Body of pancreas (tissue), 4 donors: ENCODE results near the gene CUL5.

ENCODE experiments used
- POLR2A ChIP-seq, 3 donors: fragments of 450-650 bp; IDR thresholded peaks; one replicate each; pipeline ENCODE4 v1.6.1; 2016; ENCODE audit warnings: antibody characterized with exemption in 3 of 3, mild to moderate bottlenecking in 2 of 3
- TF ChIP-seq, protein P1 (sequence below), 7 experiments: fragments of 450-650 bp in 4 of 7; fragments of 200-600 bp in 3 of 7; sonication (generic) in 3 of 7; IDR thresholded peaks; one replicate each; pipeline ENCODE4 v1.5.1; 2016 to 2019; ENCODE audit warnings: antibody characterized with exemption in 7 of 7

DNA sequence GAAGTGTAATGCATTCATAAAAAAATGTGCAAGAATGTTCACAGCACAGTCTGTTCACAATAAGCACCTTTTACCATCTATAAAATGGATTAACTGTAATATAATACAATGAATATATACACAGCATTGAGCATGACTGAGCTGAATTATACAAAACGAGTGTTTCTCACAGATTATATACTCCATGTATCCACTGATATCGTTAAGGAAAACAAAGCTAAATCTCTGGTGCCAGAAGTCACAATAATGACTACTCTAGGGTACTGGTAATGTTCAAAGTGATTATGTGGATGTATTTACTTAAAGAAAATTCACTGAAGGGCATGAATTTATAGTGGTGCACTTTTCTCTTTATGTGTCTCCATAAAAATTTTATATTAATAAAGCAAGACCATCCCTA lies 145.9 kb downstream of the CUL5 start:
- TF ChIP-seq, protein P1, sequence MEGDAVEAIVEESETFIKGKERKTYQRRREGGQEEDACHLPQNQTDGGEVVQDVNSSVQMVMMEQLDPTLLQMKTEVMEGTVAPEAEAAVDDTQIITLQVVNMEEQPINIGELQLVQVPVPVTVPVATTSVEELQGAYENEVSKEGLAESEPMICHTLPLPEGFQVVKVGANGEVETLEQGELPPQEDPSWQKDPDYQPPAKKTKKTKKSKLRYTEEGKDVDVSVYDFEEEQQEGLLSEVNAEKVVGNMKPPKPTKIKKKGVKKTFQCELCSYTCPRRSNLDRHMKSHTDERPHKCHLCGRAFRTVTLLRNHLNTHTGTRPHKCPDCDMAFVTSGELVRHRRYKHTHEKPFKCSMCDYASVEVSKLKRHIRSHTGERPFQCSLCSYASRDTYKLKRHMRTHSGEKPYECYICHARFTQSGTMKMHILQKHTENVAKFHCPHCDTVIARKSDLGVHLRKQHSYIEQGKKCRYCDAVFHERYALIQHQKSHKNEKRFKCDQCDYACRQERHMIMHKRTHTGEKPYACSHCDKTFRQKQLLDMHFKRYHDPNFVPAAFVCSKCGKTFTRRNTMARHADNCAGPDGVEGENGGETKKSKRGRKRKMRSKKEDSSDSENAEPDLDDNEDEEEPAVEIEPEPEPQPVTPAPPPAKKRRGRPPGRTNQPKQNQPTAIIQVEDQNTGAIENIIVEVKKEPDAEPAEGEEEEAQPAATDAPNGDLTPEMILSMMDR (IDR thresholded peaks at IDR 0.05) = no peak
- TF ChIP-seq POLR2A (IDR thresholded peaks at IDR 0.05) = no peak
